Mesothelial cell of epicardium (in vitro differentiated cells): ENCODE results near the gene SPINK4. TPM values are rescaled to one million over a fixed set of nuclear protein-coding genes. Genes with fewer than 3 reads are reported as not detected.

ENCODE experiments used
- DNase-seq, 2 experiments: peaks; one replicate each; pipeline ENCODE4 v3.0.0; 2021; ENCODE audit warnings: low spot score in 2 of 2; ENCODE audit not compliant: unreplicated experiment in 2 of 2
- H3K27ac Mint-ChIP-seq: 2 replicates; pipeline ENCODE4 v1.8.0; 2021; ENCODE audit warnings: mixed read lengths
- H3K27me3 Mint-ChIP-seq: 2 replicates; pipeline ENCODE4 v1.8.0; 2021; ENCODE audit warnings: low read depth, mixed read lengths
- H3K36me3 Mint-ChIP-seq: 2 replicates; pipeline ENCODE4 v1.8.0; 2021; ENCODE audit warnings: mixed read lengths
- H3K4me1 Mint-ChIP-seq: 2 replicates; pipeline ENCODE4 v1.8.0; 2021; ENCODE audit warnings: mixed read lengths
- H3K4me3 Mint-ChIP-seq: 2 replicates; pipeline ENCODE4 v1.8.0; 2021; ENCODE audit warnings: mild to moderate bottlenecking, moderate library complexity, mixed read lengths
- H3K9me3 Mint-ChIP-seq: 2 replicates; pipeline ENCODE4 v1.8.0; 2021; ENCODE audit warnings: mixed read lengths
- CTCF ChIP-seq: fragments of 200-600 bp; sonication (generic); IDR thresholded peaks from one replicate; pipeline ENCODE4 v1.5.0; 2021; ENCODE audit warnings: antibody characterized with exemption; ENCODE audit not compliant: unreplicated experiment
- total RNA-seq: library from RNA; stranded (reverse); gene quantifications from 3 replicates; pipeline ENCODE4 v1.2.1, GENCODE V29; 2021

SPINK4 gene
- total RNA-seq, 1 donor from 2014 or later: not detected

- peaks cover 13% of the 10 kb centered on the region for H3K4me1 Mint-ChIP-seq
- H3K27me3 Mint-ChIP-seq: no peaks in the 10 kb centered on the region
- H3K9me3 Mint-ChIP-seq: no peaks in the 10 kb centered on the region
- DNase-seq: no peak
- no peak for TF ChIP-seq CTCF
- H3K27ac Mint-ChIP-seq: no peak overlapping the region
- H3K36me3 Mint-ChIP-seq: peaks cover 33% of the 10 kb centered on the region
- no peak overlapping the region for H3K4me3 Mint-ChIP-seq
Observed at GRCh38 chr9:33270146-33270545, 30.2 kb downstream of the SPINK4 start.

DNA sequence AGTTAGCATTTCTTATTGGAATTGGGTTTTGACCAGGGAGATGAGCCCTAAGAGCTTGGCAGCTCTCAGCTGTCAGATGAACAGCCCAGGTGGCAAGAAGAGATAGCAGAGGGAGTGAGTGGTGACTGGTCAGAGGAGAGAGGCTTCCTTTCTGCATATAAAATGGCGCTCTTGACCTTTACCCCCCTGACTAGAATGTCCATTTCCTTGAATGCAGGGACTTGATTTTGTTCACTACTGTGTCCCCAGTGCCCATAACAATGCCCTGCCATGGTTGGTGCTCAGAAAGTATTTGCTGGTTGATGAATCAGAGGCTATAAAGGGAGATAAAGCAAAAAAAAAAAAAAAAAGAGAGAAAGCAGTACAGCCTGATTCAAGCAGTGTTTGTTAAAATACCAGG lies 32.1 kb downstream of the SPINK4 start:
- DNase-seq: no peak
- Mint-ChIP-seq H3K4me3 (no peak overlapping the region), H3K9me3 (no peaks in the 10 kb centered on the region), H3K27me3 (no peaks in the 10 kb centered on the region), H3K36me3 (peaks cover 36% of the 10 kb centered on the region), H3K27ac (no peak overlapping the region), H3K4me1 (no peaks in the 10 kb centered on the region)
- TF ChIP-seq CTCF: no peak

- Mint-ChIP-seq H3K36me3 (peaks cover 42% of the 10 kb centered on the region), H3K27ac (no peak overlapping the region), H3K9me3 (no peaks in the 10 kb centered on the region)
Observed at GRCh38 chr9:33273266-33273971, 33.5 kb downstream of the SPINK4 start.

DNA sequence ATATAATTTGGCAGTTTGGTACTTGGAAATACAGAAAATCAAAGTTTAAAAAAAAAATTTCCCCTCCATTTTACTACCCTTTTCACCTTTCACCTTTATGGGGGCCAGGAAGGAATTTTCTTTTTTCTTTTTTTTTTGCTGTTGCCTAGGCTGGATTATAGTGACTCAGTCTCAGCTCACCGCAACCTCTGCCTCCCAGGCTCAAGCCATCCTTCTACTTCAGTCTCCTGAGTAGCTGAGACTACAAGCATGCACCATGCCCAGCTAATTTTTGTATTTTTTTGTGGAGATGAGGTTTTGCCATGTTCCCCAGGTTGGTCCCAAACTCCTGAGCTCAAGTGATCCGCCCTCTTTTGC lies 34.0 kb downstream of the SPINK4 start:
- H3K27ac Mint-ChIP-seq: no peak overlapping the region
- H3K36me3 Mint-ChIP-seq: peaks cover 40% of the 10 kb centered on the region

More at GRCh38 chr9:33273266-33273971, 33.5 kb downstream of the SPINK4 start:
- Mint-ChIP-seq H3K27me3 (no peaks in the 10 kb centered on the region), H3K4me1 (no peaks in the 10 kb centered on the region), H3K4me3 (no peak overlapping the region)
- DNase-seq: no peak
- no peak for TF ChIP-seq CTCF

DNA sequence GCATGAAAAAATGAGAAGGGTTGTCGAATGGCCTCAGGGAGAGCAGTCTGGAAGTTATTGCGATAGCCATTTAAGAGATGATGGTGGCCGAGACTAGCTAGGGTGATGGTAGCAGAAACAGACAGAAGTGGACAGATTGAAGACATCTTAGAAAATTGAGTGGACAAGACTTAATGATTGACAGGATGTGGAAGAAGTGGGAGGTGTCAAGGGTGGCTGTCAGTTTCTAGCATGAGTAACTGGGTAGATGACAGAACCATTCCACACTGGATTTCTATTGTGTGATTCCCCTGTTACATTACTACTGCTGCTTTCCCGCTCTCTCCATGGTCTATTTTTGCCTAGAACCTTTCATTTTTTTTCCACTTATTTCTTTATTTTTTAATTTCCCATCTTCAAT lies 37.5 kb downstream of the SPINK4 start:
- no peak overlapping the region for H3K27ac Mint-ChIP-seq
- H3K4me1 Mint-ChIP-seq: no peaks in the 10 kb centered on the region
- no peaks in the 10 kb centered on the region for H3K27me3 Mint-ChIP-seq
- no peak for DNase-seq
- no peak for TF ChIP-seq CTCF
- no peak overlapping the region for H3K4me3 Mint-ChIP-seq
- peaks cover 36% of the 10 kb centered on the region for H3K36me3 Mint-ChIP-seq
- H3K9me3 Mint-ChIP-seq: no peaks in the 10 kb centered on the region

More for the DNA sequence above, 34.0 kb downstream of the SPINK4 start:
- Mint-ChIP-seq H3K4me1 (no peaks in the 10 kb centered on the region), H3K4me3 (no peak overlapping the region), H3K27me3 (no peaks in the 10 kb centered on the region), H3K9me3 (no peaks in the 10 kb centered on the region)
- TF ChIP-seq CTCF: no peak
- no peak for DNase-seq
